Adrenal gland (tissue), 12 donors: ENCODE data around the gene CCDC38. TPM values are rescaled to one million over a fixed set of nuclear protein-coding genes. Genes with fewer than 3 reads are reported as not detected.
A peak's percentile ranks its signal among the peaks of the same experiment; 100 is the strongest.

ENCODE experiments used
- DNase-seq, 7 donors: peaks; one replicate each; pipeline ENCODE4 v3.0.0-alpha.2; 2019 to 2020
- H3K27ac ChIP-seq, 5 donors: fragments of 200-600 bp; sonication (generic) in 4 of 5; 1 replicate in 3 of 5; 2 replicates in 2 of 5; pipeline versions ENCODE4 v1.5.1 to v1.8.0; 2016 to 2020; ENCODE audit warnings: mild to moderate bottlenecking in 1 of 5
- H3K27me3 ChIP-seq: fragments of 200-600 bp; 2 replicates; pipeline ENCODE4 v1.8.0; 2021
- H3K36me3 ChIP-seq, 2 donors: fragments of 200-600 bp; replicated peaks in 1 of 2; 1 replicate in 1 of 2; 2 replicates in 1 of 2; pipeline versions ENCODE4 v1.5.1 to v1.8.0; 2018 to 2022
- H3K4me1 ChIP-seq, 2 donors: fragments of 200-600 bp; replicated peaks in 1 of 2; 1 replicate in 1 of 2; 2 replicates in 1 of 2; pipeline versions ENCODE4 v1.5.1 to v1.8.0; 2018 to 2021
- H3K4me3 ChIP-seq, 4 donors: fragments of 200-600 bp; sonication (generic) in 3 of 4; one replicate each; pipeline ENCODE4 v1.5.1; 2016 to 2018
- H3K9me3 ChIP-seq, 3 donors: fragments of 200-600 bp; sonication (generic) in 1 of 3; replicated peaks in 1 of 3; 1 replicate in 2 of 3; 2 replicates in 1 of 3; pipeline versions ENCODE4 v1.5.1 to v1.8.0; 2016 to 2021
- POLR2A ChIP-seq, 2 donors: fragments of 450-650 bp; IDR thresholded peaks; one replicate each; pipeline ENCODE4 v1.6.1; 2017; ENCODE audit warnings: antibody characterized with exemption in 2 of 2, mild to moderate bottlenecking in 2 of 2, moderate library complexity in 1 of 2
- WGBS, 4 donors: extraction: QIAGEN DNeasy Blood & Tissue Kit in 2 of 4; methylation state at CpG; one replicate each; pipeline versions ENCODE4 v1.1.5 to v1.1.7; 2013 to 2017; 5-methylcytosine and 5-hydroxymethylcytosine counted together
- intact Hi-C, 2 donors: fragments of 100-400 bp; cut with DNase I; formaldehyde crosslinking; loops; one replicate each; pipeline versions ENCODE4 v1.14.1 to v1.15.0; 2022 to 2023
- polyA plus RNA-seq, 3 donors: library from polyadenylated mRNA; stranded (reverse); fragments of 200-250 nt in 2 of 3; fragments of 350-450 nt in 1 of 3; fragmentation: Illumina TruSeq in 1 of 3; extraction: RNeasy Lipid Tissue Mini Kit (QIAGEN cat#74804) in 1 of 3; gene quantifications; one replicate each; pipeline ENCODE4 v1.2.3, GENCODE V29; 2013 to 2014
- total RNA-seq, 9 donors: library from RNA; depleted of rRNA in 4 of 9; stranded (reverse); fragments of >200 nt in 4 of 9; fragments of 120-200 nt in 1 of 9; fragmentation: NEBNext Ultra II Directional in 1 of 9; extraction: Animal tissue kit (Norgen Biotek cat#: 25700) in 1 of 9; gene quantifications; one replicate each; pipeline versions ENCODE4 v1.1.0 to v1.2.4, GENCODE V29; 2013 to 2023
- TF ChIP-seq, protein P1 (sequence below), 6 experiments: fragments of 450-650 bp in 4 of 6; fragments of 200-600 bp in 2 of 6; sonication (generic) in 1 of 6; IDR thresholded peaks; 1 replicate in 5 of 6; 2 replicates in 1 of 6; pipeline versions ENCODE4 v1.5.1 to v1.8.0; 2016 to 2021; ENCODE audit warnings: antibody characterized with exemption in 6 of 6, mild to moderate bottlenecking in 2 of 6, moderate library complexity in 1 of 6
- donor health status: healthy with polysubstance abuse.
- donor health status: Bipolar disorder and iron deficiency.
- donor health status: DM: yes; HTN: yes; CAD: no.
- donor health status: DM: no; HTN: no; CAD: no.
- donor health status: DM: no; HTN: no; CAD: no.
- donor health status: DM: yes; HTN: yes; CAD: no.

Gene CCDC38
- total and polyA plus RNA-seq, 12 donors = 0.12 to 3.3 (median 0.76) TPM; not detected in 2

DNA sequence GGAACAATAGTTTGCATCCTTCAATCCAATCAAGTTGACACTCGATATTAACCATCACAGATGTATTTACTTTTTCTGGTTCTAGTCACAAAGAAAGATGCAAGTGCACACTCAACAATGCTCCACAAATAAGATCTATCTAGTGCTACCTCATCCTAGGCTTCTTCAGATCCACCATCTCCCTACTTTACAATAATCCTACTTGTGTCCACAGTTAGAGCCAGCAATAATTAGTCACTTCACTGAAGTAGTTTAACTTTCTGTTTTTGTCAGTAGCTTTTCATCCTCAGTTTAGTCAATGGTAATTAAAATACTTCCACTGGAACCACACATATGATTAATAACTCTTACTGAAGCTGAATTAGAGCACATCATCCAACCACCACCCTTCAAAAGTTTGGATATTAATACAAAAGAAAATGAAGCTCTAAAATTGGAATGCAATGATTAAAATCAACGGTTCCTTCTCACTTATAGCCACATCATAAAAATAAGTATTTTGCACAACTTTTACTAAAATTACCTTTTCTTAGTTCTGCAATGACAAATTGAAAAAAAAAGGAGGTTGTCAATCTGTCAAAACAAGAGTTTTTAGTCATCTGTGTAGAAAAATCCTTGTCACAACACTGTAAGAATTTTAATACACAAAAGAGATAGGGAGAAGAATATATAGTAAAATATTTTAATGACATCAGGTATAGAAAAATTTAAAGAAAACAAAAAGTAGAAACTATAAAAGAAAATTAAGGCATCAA lies 111.9 kb downstream of the CCDC38 start:
- DNase-seq = no peak
- no peaks in the 10 kb centered on the region for H3K4me1 ChIP-seq
- no peak overlapping the region for H3K27ac ChIP-seq
- intact Hi-C loops = no loop called here
- H3K4me3 ChIP-seq = no peak overlapping the region
- H3K9me3 ChIP-seq = no peaks in the 10 kb centered on the region
- no peaks in the 10 kb centered on the region for H3K27me3 ChIP-seq
- 85 to 89% (median 87%) methylated on average over 2 of the region's 2 CpGs for WGBS, 4 donors
- H3K36me3 ChIP-seq = no peaks in the 10 kb centered on the region
- TF ChIP-seq, protein P1, sequence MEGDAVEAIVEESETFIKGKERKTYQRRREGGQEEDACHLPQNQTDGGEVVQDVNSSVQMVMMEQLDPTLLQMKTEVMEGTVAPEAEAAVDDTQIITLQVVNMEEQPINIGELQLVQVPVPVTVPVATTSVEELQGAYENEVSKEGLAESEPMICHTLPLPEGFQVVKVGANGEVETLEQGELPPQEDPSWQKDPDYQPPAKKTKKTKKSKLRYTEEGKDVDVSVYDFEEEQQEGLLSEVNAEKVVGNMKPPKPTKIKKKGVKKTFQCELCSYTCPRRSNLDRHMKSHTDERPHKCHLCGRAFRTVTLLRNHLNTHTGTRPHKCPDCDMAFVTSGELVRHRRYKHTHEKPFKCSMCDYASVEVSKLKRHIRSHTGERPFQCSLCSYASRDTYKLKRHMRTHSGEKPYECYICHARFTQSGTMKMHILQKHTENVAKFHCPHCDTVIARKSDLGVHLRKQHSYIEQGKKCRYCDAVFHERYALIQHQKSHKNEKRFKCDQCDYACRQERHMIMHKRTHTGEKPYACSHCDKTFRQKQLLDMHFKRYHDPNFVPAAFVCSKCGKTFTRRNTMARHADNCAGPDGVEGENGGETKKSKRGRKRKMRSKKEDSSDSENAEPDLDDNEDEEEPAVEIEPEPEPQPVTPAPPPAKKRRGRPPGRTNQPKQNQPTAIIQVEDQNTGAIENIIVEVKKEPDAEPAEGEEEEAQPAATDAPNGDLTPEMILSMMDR (IDR thresholded peaks at IDR 0.05) = no peak
- no peak for TF ChIP-seq POLR2A (IDR thresholded peaks at IDR 0.05)

DNA sequence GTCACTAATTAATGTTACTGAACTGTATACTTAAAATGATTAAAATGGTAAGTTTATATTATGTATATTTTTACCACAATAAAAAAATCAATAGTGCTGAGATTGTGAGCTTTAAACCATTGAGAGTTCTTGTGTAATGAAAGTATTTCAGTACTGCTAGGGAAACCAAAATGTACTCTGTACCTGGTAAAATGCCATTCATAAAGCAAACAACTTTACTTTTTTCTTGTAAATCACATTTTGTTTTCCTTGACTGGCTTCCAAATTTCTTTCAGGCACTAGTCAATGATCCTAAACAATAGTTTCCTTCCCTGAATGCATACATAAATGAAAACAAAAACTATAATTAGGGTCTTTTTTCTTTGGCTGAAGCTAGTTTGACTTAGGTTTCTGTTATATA lies 113.0 kb downstream of the CCDC38 start:
- H3K4me3 ChIP-seq = no peak overlapping the region
- H3K36me3 ChIP-seq = no peaks in the 10 kb centered on the region
- no peaks in the 10 kb centered on the region for H3K4me1 ChIP-seq
- no peaks in the 10 kb centered on the region for H3K9me3 ChIP-seq
- intact Hi-C loops = no loop called here
- no peak overlapping the region for H3K27ac ChIP-seq
- no peak for TF ChIP-seq POLR2A (IDR thresholded peaks at IDR 0.05)
- DNase-seq = no peak
- no peaks in the 10 kb centered on the region for H3K27me3 ChIP-seq

DNA sequence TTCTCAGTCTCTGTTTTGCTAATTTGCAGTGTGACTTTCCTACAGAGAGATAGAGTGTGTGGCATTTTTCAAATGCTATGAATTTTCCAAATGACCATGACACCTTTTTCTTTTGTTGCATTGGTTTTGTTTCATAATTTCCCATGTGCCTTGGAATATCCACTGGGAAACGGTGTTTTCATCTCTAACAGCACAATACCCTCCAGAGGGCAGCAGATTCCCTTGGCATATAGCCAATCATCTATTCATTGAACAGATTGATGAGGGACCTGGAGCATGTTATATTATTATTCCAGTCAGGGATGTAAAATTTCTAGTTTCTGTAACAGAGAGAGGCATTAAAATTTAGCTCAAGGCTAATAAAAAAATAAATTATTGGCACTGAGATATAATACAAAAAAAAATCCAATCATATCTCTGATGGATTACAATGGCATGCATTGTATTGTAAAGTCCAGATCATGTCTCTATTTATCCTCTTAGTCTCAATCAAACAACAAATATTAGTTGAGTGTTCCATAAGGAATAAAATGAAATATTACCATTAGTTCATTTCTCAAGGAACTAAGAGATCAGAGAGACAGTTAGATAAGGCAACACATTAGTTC lies 122.2 kb downstream of the CCDC38 start:
- intact Hi-C loops = no loop called here

More for the DNA sequence above, 122.2 kb downstream of the CCDC38 start:
- Histone ChIP-seq H3K4me3 (no peak overlapping the region), H3K36me3 (no peaks in the 10 kb centered on the region), H3K27ac (no peak overlapping the region), H3K9me3 (no peaks in the 10 kb centered on the region), H3K4me1 (no peaks in the 10 kb centered on the region), H3K27me3 (no peaks in the 10 kb centered on the region)
- TF ChIP-seq, protein P1 (IDR thresholded peaks at IDR 0.05) = peak; percentile 27 to 73 (median 63)
- no peak for TF ChIP-seq POLR2A (IDR thresholded peaks at IDR 0.05)
- 0% methylated on average over 1 of the region's 1 CpG for WGBS, 4 donors
- peak; percentile 32 to 77 (median 61) for DNase-seq

Other genes starting within 250 kb of the CCDC38 start
- gene NTN4, start 151.8 kb downstream of the CCDC38 start, total RNA-seq = 10 to 100 TPM; 10.4 to 62.5 (median 43.8) TPM
- gene NTN4, start 151.8 kb downstream of the CCDC38 start, polyA plus RNA-seq = 10 to 100 TPM; 10.1 to 17.2 (median 15.6) TPM
- 10 to 100 TPM in 5 of 9 donors, 1 to 10 TPM in 4; 3.4 to 25.8 (median 13.3) TPM for gene SNRPF, start 83.7 kb downstream of the CCDC38 start, total RNA-seq
- 10 to 100 TPM; 44.5 to 64.3 (median 59.3) TPM for gene SNRPF, start 83.7 kb downstream of the CCDC38 start, polyA plus RNA-seq
- gene AMDHD1, start 717 bp upstream of the CCDC38 start, total RNA-seq = 100 to 1,000 TPM in 1 of 9 donors, 10 to 100 TPM in 6, 1 to 10 TPM in 2; 4.6 to 120 (median 16.1) TPM
- 10 to 100 TPM; 10.5 to 87.4 (median 14.4) TPM for gene AMDHD1, start 717 bp upstream of the CCDC38 start, polyA plus RNA-seq
- under 1 TPM in 5 of 9 donors, not detected in 4; 0.14 to 0.40 (median 0.26) TPM for gene HAL, start 53.7 kb upstream of the CCDC38 start, total RNA-seq
- under 1 TPM; 0.13 to 0.24 (median 0.16) TPM for gene HAL, start 53.7 kb upstream of the CCDC38 start, polyA plus RNA-seq
- 100 to 1,000 TPM in 5 of 9 donors, 10 to 100 TPM in 4; 73.0 to 164 (median 102) TPM for gene LTA4H, start 93.0 kb upstream of the CCDC38 start, total RNA-seq
- 10 to 100 TPM; 61.8 to 89.8 (median 81.0) TPM for gene LTA4H, start 93.0 kb upstream of the CCDC38 start, polyA plus RNA-seq